GM21515 (cell line): Measurements from ENCODE around the gene TMTC2.
A peak's percentile ranks its signal among the peaks of the same experiment; 100 is the strongest.
"Not testable (repeated sequence)": the region's sequence is repeated elsewhere in the genome, so short reads cannot be mapped to it uniquely, and the experiment has no call there.

Source experiments
- ATAC-seq: cut with Tn5 transposase; IDR thresholded peaks from one replicate; pipeline ENCODE4 v1.9.1; 2021; ENCODE audit not compliant: unreplicated experiment

TMTC2 gene

GRCh38 chr12:82838131-82838551 lies 151.4 kb downstream of the TMTC2 start:
- ATAC-seq, result no peak

- no peak for ATAC-seq
Measured at GRCh38 chr12:82838827-82839226, 152.1 kb downstream of the TMTC2 start.

GRCh38 chr12:82839796-82840195 lies 153.1 kb downstream of the TMTC2 start:
- ATAC-seq, result no peak

- no peak for ATAC-seq
Measured at GRCh38 chr12:82841487-82841904, 154.8 kb downstream of the TMTC2 start.

GRCh38 chr12:82842480-82842879 lies 155.8 kb downstream of the TMTC2 start:
- ATAC-seq, result no peak

GRCh38 chr12:82845076-82845475 lies 158.4 kb downstream of the TMTC2 start:
- not testable (repeated sequence) for ATAC-seq

- no peak for ATAC-seq
Measured at GRCh38 chr12:82848845-82849244, 162.1 kb downstream of the TMTC2 start.

- ATAC-seq, result no peak
Measured at GRCh38 chr12:82852529-82852928, 165.8 kb downstream of the TMTC2 start.

GRCh38 chr12:82855872-82856271 lies 169.2 kb downstream of the TMTC2 start:
- no peak for ATAC-seq

GRCh38 chr12:82857276-82857675 lies 170.6 kb downstream of the TMTC2 start:
- no peak for ATAC-seq

- ATAC-seq, result no peak
Measured at GRCh38 chr12:82857911-82858533, 171.3 kb downstream of the TMTC2 start.

GRCh38 chr12:82858534-82858917 lies 171.8 kb downstream of the TMTC2 start:
- ATAC-seq, result no peak

- ATAC-seq, result no peak
Measured at GRCh38 chr12:82862069-82862841, 175.5 kb downstream of the TMTC2 start.

GRCh38 chr12:82862876-82863649 lies 176.4 kb downstream of the TMTC2 start:
- no peak for ATAC-seq

- ATAC-seq, result no peak
Measured at GRCh38 chr12:82866227-82866775, 179.6 kb downstream of the TMTC2 start.

- ATAC-seq, result no peak
Measured at GRCh38 chr12:82866946-82867345, 180.2 kb downstream of the TMTC2 start.

GRCh38 chr12:82867762-82868500 lies 181.2 kb downstream of the TMTC2 start:
- ATAC-seq, result no peak

- ATAC-seq, result peak; percentile 79
Measured at GRCh38 chr12:82870771-82871377, 184.2 kb downstream of the TMTC2 start.

GRCh38 chr12:82872088-82872487 lies 185.4 kb downstream of the TMTC2 start:
- ATAC-seq, result no peak

- no peak for ATAC-seq
Measured at GRCh38 chr12:82873309-82873708, 186.6 kb downstream of the TMTC2 start.
